Astrocyte of the spinal cord (primary cell): ENCODE data around the gene DCDC1.

ENCODE experiments used
- DNase-seq: peaks from one replicate; pipeline ENCODE4 v3.0.0; 2011; ENCODE audit warnings: low read depth, low spot score
- H3K4me3 ChIP-seq: 2 replicates; pipeline ENCODE4 v1.5.1; 2011; ENCODE audit warnings: low read depth, mild to moderate bottlenecking, low read length, moderate library complexity
- CTCF ChIP-seq: IDR thresholded peaks from 2 replicates; pipeline ENCODE4 v1.5.1; 2012; ENCODE audit warnings: low read depth, mild to moderate bottlenecking, low read length, inconsistent platforms
- in situ Hi-C: cut with HindIII; loops from 2 replicates; pipeline ENCODE4 v1.10.0; 2017; ENCODE audit warnings: low sequenced_read_pairs

DCDC1 gene

DNA sequence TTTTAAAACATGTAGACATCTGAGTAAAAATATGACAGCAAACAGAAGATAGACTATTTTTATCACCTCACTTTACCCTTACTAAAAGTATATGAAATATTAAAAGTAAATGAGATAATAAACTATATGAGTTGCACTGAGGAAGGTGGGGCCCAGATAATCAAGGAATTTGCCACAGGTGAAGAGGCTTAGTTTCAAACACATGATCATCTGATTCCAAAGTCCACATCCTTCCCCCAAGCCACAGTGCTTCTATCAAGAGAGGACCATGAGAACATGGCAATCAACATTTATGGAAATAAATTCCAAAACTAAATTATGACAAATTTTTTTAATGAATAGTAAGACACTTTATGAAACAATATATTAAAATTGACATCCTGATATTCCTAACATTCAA, 384.0 kb downstream of the DCDC1 start:
- DNase-seq, result no peak
- in situ Hi-C loops, result no loop called here
- no peak for TF ChIP-seq CTCF

DNA sequence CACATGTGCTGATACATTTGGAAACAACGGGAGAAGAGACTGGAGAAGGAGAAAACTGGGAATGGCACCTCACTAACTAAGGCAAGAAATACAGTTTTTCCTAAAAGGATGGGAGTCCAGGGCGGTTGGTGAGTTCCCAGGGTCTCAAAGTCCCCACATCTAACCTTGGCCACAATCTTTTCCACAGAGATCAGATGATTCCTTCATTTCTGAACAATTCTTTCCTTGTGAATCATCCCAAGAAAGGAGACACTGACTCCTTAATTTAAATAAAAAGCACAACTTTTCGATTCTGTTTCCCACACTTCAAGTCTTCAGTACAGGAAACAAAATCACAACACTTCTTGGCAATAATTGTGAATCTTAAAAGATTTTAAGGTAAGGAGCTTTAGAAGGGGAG, 384.7 kb downstream of the DCDC1 start:
- no peak overlapping the region for H3K4me3 ChIP-seq
- in situ Hi-C loops, result no loop called here
- DNase-seq, result peak; percentile 33
- TF ChIP-seq CTCF, result no peak

More for the DNA sequence above, 384.0 kb downstream of the DCDC1 start:
- no peak overlapping the region for H3K4me3 ChIP-seq

GRCh38 chr11:30984442-30984816, 385.1 kb downstream of the DCDC1 start:
- in situ Hi-C loops, result no loop called here
- H3K4me3 ChIP-seq, result no peak overlapping the region
- TF ChIP-seq CTCF, result no peak
- DNase-seq, result peak; percentile 28

GRCh38 chr11:30983776-30984441, 385.6 kb downstream of the DCDC1 start:
- no peak for DNase-seq
- H3K4me3 ChIP-seq, result no peak overlapping the region
- in situ Hi-C loops, result no loop called here
- no peak for TF ChIP-seq CTCF

DNA sequence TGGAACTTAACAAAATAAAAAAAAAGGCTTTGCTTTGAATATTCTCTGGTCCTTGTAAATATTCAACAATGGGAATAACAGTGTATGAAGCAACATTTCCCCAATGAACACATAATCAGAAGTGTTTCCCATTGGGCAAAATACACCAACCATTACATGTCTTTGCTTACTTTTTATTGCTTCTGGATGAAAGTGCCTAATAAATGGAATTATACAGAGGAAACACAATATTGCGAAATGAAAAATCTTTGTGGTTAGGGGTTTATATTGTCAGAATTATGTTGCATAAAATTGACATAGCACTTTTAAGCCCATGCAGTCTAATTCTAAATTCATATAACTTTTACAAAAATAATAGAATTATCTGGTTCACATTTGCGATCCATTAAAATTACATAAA, 386.4 kb downstream of the DCDC1 start:
- in situ Hi-C loops, result no loop called here
- DNase-seq, result no peak
- TF ChIP-seq CTCF, result no peak
- no peak overlapping the region for H3K4me3 ChIP-seq

- H3K4me3 ChIP-seq, result no peak overlapping the region
- no peak for DNase-seq
- in situ Hi-C loops, result no loop called here
- TF ChIP-seq CTCF, result no peak
These were observed 402.0 kb downstream of the DCDC1 start for GRCh38 chr11:30967579-30967978.
